Endothelial cell of umbilical vein (primary cell): ENCODE results near the gene IQGAP2. TPM values are rescaled to one million over a fixed set of nuclear protein-coding genes. Genes with fewer than 3 reads are reported as not detected.

Experiments
- BruUV-seq: library from RNA; stranded (reverse); fragments of 400-500 nt; replicated peaks from 2 replicates; lab custom pipeline; 2021; lab: Mats Ljungman, UMichigan
- CTCF ChIA-PET: fragments of 300-600, 350-600 bp; sonication (Branson Sonifier 250); formaldehyde crosslinking; loops from one replicate; lab custom pipeline; 2021; ENCODE audit warnings: antibody characterized with exemption, inconsistent platforms; lab: Charles Lee
- POLR2A ChIA-PET: fragments of 300-600, 350-600 bp; sonication (Branson Sonifier 250); formaldehyde crosslinking; loops from one replicate; lab custom pipeline; 2021; ENCODE audit warnings: antibody characterized with exemption, inconsistent platforms; lab: Charles Lee
- DNase-seq: peaks from one replicate; pipeline ENCODE4 v3.0.0-alpha.2; 2011; ENCODE audit warnings: low read depth, low spot score
- FAIRE-seq: peaks from 2 replicates; lab custom pipeline; 2011; peaks lifted over from hg19 to GRCh38; lab: Jason Lieb, UNC
- H2AFZ ChIP-seq: 2 replicates; pipeline ENCODE4 v1.6.0; 2012; ENCODE audit warnings: low read depth, low read length, control low read depth, inconsistent platforms
- H3K27ac ChIP-seq: 2 replicates; pipeline ENCODE4 v1.5.1; 2011; ENCODE audit warnings: low read depth, mild to moderate bottlenecking, control low read depth, low read length, moderate library complexity; ENCODE audit not compliant: insufficient read depth
- H3K27me3 ChIP-seq, 2 experiments: 2 replicates each; pipeline versions ENCODE4 v1.6.0 to v1.6.1; 2011; ENCODE audit warnings: low read length in 2 of 2, mixed read lengths in 1 of 2; ENCODE audit not compliant: control insufficient read depth in 2 of 2, insufficient read depth in 2 of 2
- H3K36me3 ChIP-seq, 2 experiments: 2 replicates in 1 of 2; 3 replicates in 1 of 2; pipeline ENCODE4 v1.5.1; 2011; ENCODE audit warnings: low read length in 2 of 2, mild to moderate bottlenecking in 1 of 2, moderate library complexity in 1 of 2; ENCODE audit not compliant: control insufficient read depth in 2 of 2, insufficient read depth in 2 of 2; ENCODE audit errors: extremely low read depth in 1 of 2
- H3K4me1 ChIP-seq: 3 replicates; pipeline ENCODE4 v1.5.1; 2011; ENCODE audit warnings: mild to moderate bottlenecking, low read length; ENCODE audit not compliant: control insufficient read depth, insufficient read depth; ENCODE audit errors: extremely low read depth
- H3K4me2 ChIP-seq: 2 replicates; pipeline ENCODE4 v1.6.1; 2011; ENCODE audit warnings: low read length, control low read depth, mixed read lengths; ENCODE audit not compliant: insufficient read depth
- H3K4me3 ChIP-seq, 3 experiments: fragments of 200-600 bp in 1 of 3; sonication (generic), shearing (Covaris generic) in 1 of 3; replicated peaks in 1 of 3; 2 replicates each; pipeline ENCODE4 v1.5.1; 2011 to 2016; ENCODE audit warnings: control low read depth in 3 of 3, low read length in 3 of 3, mild to moderate bottlenecking in 2 of 3, inconsistent platforms in 1 of 3, low read depth in 1 of 3, moderate library complexity in 1 of 3; ENCODE audit not compliant: insufficient read depth in 1 of 3
- H3K79me2 ChIP-seq: 2 replicates; pipeline ENCODE4 v1.6.0; 2012; ENCODE audit warnings: low read length, inconsistent platforms; ENCODE audit not compliant: control insufficient read depth, insufficient read depth
- H3K9ac ChIP-seq: replicated peaks from 2 replicates; pipeline ENCODE3; 2011; ENCODE audit warnings: low read length, control low read depth; ENCODE audit not compliant: insufficient read depth; ENCODE audit errors: extremely low read depth
- H3K9me1 ChIP-seq: replicated peaks from 3 replicates; pipeline ENCODE4 v1.6.0; 2011; ENCODE audit warnings: mild to moderate bottlenecking, low read length; ENCODE audit not compliant: control insufficient read depth, insufficient read depth; ENCODE audit errors: extremely low read depth
- H3K9me3 ChIP-seq: replicated peaks from 2 replicates; pipeline ENCODE4 v1.5.1; 2012; ENCODE audit warnings: low read length, inconsistent platforms; ENCODE audit not compliant: control insufficient read depth, insufficient read depth
- H4K20me1 ChIP-seq: replicated peaks from 2 replicates; pipeline ENCODE3; 2011; ENCODE audit warnings: mild to moderate bottlenecking, low read length; ENCODE audit not compliant: control insufficient read depth, insufficient read depth; ENCODE audit errors: extremely low read depth
- CTCF ChIP-seq, 2 donors: IDR thresholded peaks; 1 replicate in 1 of 2; 2 replicates in 1 of 2; pipeline ENCODE4 v1.5.1; 2011; ENCODE audit warnings: low read length in 2 of 2, mild to moderate bottlenecking in 2 of 2, moderate library complexity in 2 of 2, control low read depth in 1 of 2, inconsistent platforms in 1 of 2, low read depth in 1 of 2; ENCODE audit not compliant: insufficient read depth in 1 of 2; ENCODE audit errors: extremely low read depth in 1 of 2
- EZH2 ChIP-seq: IDR thresholded peaks from 2 replicates; pipeline ENCODE4 v1.6.1; 2012; ENCODE audit warnings: borderline replicate concordance, low read depth, mild to moderate bottlenecking, moderate library complexity, low read length, inconsistent platforms; ENCODE audit not compliant: severe bottlenecking
- FOS ChIP-seq: IDR thresholded peaks from 2 replicates; pipeline ENCODE4 v1.6.1; 2011; ENCODE audit warnings: mild to moderate bottlenecking, low read length, moderate library complexity, borderline replicate concordance; ENCODE audit not compliant: insufficient read depth
- GATA2 ChIP-seq: IDR thresholded peaks from 2 replicates; pipeline ENCODE4 v1.7.0; 2011; ENCODE audit warnings: low read depth, mild to moderate bottlenecking, moderate library complexity, mixed read lengths, low read length; ENCODE audit not compliant: insufficient read length, insufficient read depth
- JUN ChIP-seq: IDR thresholded peaks from 2 replicates; pipeline ENCODE4 v1.6.1; 2011; ENCODE audit warnings: borderline replicate concordance, low read depth; ENCODE audit not compliant: insufficient read length, insufficient read depth
- MAX ChIP-seq: IDR thresholded peaks from 2 replicates; pipeline ENCODE4 v1.6.1; 2011; ENCODE audit not compliant: insufficient read depth, insufficient read length
- MYC ChIP-seq: IDR thresholded peaks from one replicate; pipeline ENCODE4 v1.6.1; 2011; ENCODE audit warnings: mild to moderate bottlenecking, low read depth, low read length
- POLR2A ChIP-seq: IDR thresholded peaks from 2 replicates; pipeline ENCODE4 v1.6.1; 2012; ENCODE audit warnings: low read depth, mild to moderate bottlenecking, control low read depth, low read length
- POLR2AphosphoS5 ChIP-seq: IDR thresholded peaks from 2 replicates; pipeline ENCODE4 v1.6.1; 2012; ENCODE audit warnings: low read depth, mild to moderate bottlenecking, control low read depth, low read length, moderate library complexity; ENCODE audit not compliant: insufficient read depth
- dilution Hi-C: fragments of 300-500 bp; cut with MboI; formaldehyde crosslinking; loops from one replicate; pipeline ENCODE4 v1.15.0; 2019; ENCODE audit warnings: low sequenced_read_pairs; ENCODE audit not compliant: extremely low pct_ligation_motif_present
- intact Hi-C: fragments of 100-400 bp; cut with micrococcal nuclease; formaldehyde crosslinking; loops from one replicate; pipeline ENCODE4 v1.10.0; 2022
- polyA plus RNA-seq, 4 experiments: library from polyadenylated mRNA; depleted of rRNA in 3 of 4; stranded (reverse) in 3 of 4; unstranded in 1 of 4; fragments of >200 nt; gene quantifications; 2 replicates each; pipeline versions ENCODE4 v1.2.1 to v1.2.3, GENCODE V29; 2011 to 2012; ENCODE audit warnings: missing spikeins in 1 of 4
- total RNA-seq: library from RNA; stranded (reverse); gene quantifications from 2 replicates; pipeline ENCODE4 v1.2.3, GENCODE V29; 2021

The IQGAP2 gene
- total and polyA plus RNA-seq, 2 donors (not counting 3 experiments of a cell fraction or from before 2014, with no cell fraction given), result 4.5 to 4.7 TPM

- Histone ChIP-seq H2AFZ (no peak overlapping the region), H3K27ac (no peak overlapping the region), H3K9me3 (no peaks in the 10 kb centered on the region), H3K4me1 (no peaks in the 10 kb centered on the region), H3K4me2 (no peak overlapping the region), H3K4me3 (no peak overlapping the region), H4K20me1 (no peaks in the 10 kb centered on the region), H3K27me3 (peaks cover 6% of the 10 kb centered on the region in 2 experiments), H3K36me3 (no peaks in the 10 kb centered on the region), H3K9ac (no peak overlapping the region), H3K9me1 (no peaks in the 10 kb centered on the region), H3K79me2 (no peaks in the 10 kb centered on the region)
- BruUV-seq, result no TSS peak
- FAIRE-seq, result no peak
- intact Hi-C loops, result no loop called here
- TF ChIP-seq JUN, result no peak
- TF ChIP-seq POLR2A, result no peak
- TF ChIP-seq EZH2, result no peak
- no peak for TF ChIP-seq CTCF (IDR thresholded peaks at IDR 0.05; ENCODE audit: extremely low read depth in 1 of 2, insufficient read depth in 1 of 2, low read depth in 1 of 2, low read length in 2 of 2)
- no peak for TF ChIP-seq FOS
- no peak for TF ChIP-seq MYC
- TF ChIP-seq MAX, result no peak
- no peak for TF ChIP-seq GATA2
- no peak for TF ChIP-seq POLR2AphosphoS5
- ChIA-PET CTCF (interaction anchor here (2.0 kb wide), 1 partner anchor 11 kb away, joined by 11 read pairs; no protein-coding TSS in a partner anchor), POLR2A (no interaction called here)
- dilution Hi-C loops, result no loop called here
- no peak for DNase-seq
Measured at GRCh38 chr5:76570153-76570552, 167.1 kb downstream of the IQGAP2 start.
